ENCODE measurements around the gene WDR1.

DNA sequence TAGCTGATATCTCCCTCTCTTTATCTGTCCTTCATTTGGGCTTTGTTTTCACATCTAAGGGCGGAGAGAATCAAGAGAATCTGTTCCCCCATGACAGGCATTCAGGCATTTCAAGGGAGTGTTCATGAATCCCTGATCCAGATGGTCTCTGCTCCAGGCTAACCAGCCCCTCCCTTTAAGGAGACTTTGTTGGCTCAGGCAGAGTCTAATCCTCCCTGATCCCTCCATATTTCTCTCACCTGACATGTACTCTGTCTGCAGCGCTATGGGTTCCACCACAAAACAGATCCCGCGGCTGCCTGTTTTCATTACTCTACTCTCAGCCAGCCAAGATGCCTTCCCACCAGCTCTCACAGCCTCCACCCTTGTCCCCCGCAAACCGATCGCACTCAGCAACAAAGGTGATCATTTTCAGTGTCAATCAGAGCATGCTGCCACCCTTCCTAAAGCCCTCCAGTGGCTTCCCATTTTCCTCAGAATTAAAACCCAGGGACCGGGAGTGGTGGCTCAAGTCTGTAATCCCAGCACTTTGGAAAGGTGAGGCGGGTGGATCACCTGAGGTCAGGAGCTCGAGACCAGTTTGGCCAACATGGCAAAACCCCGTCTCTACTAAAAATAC lies 65.0 kb downstream of the WDR1 start:
- TF ChIP-seq, protein P1, sequence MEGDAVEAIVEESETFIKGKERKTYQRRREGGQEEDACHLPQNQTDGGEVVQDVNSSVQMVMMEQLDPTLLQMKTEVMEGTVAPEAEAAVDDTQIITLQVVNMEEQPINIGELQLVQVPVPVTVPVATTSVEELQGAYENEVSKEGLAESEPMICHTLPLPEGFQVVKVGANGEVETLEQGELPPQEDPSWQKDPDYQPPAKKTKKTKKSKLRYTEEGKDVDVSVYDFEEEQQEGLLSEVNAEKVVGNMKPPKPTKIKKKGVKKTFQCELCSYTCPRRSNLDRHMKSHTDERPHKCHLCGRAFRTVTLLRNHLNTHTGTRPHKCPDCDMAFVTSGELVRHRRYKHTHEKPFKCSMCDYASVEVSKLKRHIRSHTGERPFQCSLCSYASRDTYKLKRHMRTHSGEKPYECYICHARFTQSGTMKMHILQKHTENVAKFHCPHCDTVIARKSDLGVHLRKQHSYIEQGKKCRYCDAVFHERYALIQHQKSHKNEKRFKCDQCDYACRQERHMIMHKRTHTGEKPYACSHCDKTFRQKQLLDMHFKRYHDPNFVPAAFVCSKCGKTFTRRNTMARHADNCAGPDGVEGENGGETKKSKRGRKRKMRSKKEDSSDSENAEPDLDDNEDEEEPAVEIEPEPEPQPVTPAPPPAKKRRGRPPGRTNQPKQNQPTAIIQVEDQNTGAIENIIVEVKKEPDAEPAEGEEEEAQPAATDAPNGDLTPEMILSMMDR (conservative IDR thresholded peaks at IDR 0.05): no peak
- no peak for TF ChIP-seq ZFX (IDR thresholded peaks at IDR 0.05)

All from C4-2B (cell line).